ENCODE data around the gene PPIH.

DNA sequence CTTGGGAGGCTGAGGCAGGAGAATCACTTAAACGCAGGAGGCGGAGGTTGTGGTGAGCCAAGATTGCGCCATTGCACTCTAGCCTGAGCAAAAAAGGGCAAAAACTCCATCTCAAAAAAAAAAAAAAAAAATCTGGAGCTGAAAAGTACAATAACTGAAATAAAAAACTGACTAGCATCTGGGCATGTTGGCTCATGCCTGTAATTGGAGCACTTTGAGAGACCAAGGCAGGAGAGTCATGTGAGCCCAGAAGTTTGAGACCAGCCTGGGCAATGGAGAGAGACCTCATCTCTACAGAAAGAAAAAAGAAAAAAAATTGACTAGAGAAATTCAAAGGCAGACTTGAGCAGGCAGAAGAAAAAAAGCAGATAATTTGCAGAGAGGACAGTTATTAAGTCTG lies 63.7 kb downstream of the PPIH start:
- no peak for TF ChIP-seq EZH2phosphoT487 (IDR thresholded peaks at IDR 0.05; ENCODE audit: insufficient read depth, low read depth)
- TF ChIP-seq EZH2 (IDR thresholded peaks at IDR 0.05; ENCODE audit: insufficient read depth, poor library complexity, severe bottlenecking): no peak
